HL-60 (cell line): ENCODE results near the gene MYOM1.

Experiments used
- DNase-seq, 2 experiments: peaks; one replicate each; pipeline ENCODE4 v3.0.0-alpha.2; 2010 to 2020; ENCODE audit warnings: low read depth in 1 of 2, low spot score in 1 of 2
- H3K27ac ChIP-seq: fragments of 250-450 bp; sonication (Bioruptor Pico); replicated peaks from 2 replicates; pipeline ENCODE4 v1.5.1; 2020; ENCODE audit warnings: mild to moderate bottlenecking, moderate library complexity
- H3K27me3 ChIP-seq: fragments of 250-450 bp; sonication (Bioruptor Pico); 2 replicates; pipeline ENCODE4 v1.5.1; 2021; ENCODE audit warnings: mild to moderate bottlenecking, moderate library complexity; ENCODE audit not compliant: insufficient read depth, poor library complexity, severe bottlenecking
- H3K4me3 ChIP-seq: replicated peaks from 2 replicates; pipeline ENCODE4 v1.5.1; 2011; ENCODE audit warnings: mild to moderate bottlenecking, control low read depth, low read length; ENCODE audit not compliant: insufficient read depth
- GABPA ChIP-seq: IDR thresholded peaks from 2 replicates; pipeline ENCODE4 v1.6.1; 2012; ENCODE audit warnings: low read depth
- POLR2AphosphoS5 ChIP-seq: IDR thresholded peaks from 2 replicates; pipeline ENCODE4 v1.6.1; 2012; ENCODE audit warnings: low read depth
- REST ChIP-seq: IDR thresholded peaks from 2 replicates; pipeline ENCODE4 v1.6.1; 2012; ENCODE audit warnings: low read depth; ENCODE audit not compliant: insufficient replicate concordance
- SPI1 ChIP-seq: IDR thresholded peaks from 2 replicates; pipeline ENCODE4 v1.6.1; 2012; ENCODE audit warnings: low read depth, mild to moderate bottlenecking, borderline replicate concordance
- TF ChIP-seq, protein P1 (sequence below): IDR thresholded peaks from one replicate; pipeline ENCODE4 v1.5.1; 2011; ENCODE audit warnings: low read length, control low read depth, inconsistent platforms; ENCODE audit not compliant: insufficient read depth

Gene MYOM1

DNA sequence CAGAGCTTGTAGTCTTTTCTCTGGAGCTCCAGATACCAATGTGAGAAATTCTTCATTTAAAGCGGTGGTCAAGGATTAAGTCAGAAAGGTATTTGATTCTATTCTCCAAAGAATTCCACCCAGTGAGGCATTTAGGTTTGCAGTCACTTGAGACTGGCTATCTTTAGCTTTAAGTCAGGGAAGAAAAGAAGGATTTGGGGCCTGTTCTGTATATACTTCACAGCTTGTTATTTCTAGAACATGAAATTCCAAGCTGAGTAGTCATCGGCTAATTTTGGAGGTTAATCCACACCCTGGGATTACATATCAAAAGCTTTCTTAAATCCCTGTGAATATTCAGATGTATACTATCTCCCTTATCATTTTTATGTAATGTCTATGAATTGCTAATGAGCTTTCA, 39.4 kb downstream of the MYOM1 start:
- TF ChIP-seq, protein P1, sequence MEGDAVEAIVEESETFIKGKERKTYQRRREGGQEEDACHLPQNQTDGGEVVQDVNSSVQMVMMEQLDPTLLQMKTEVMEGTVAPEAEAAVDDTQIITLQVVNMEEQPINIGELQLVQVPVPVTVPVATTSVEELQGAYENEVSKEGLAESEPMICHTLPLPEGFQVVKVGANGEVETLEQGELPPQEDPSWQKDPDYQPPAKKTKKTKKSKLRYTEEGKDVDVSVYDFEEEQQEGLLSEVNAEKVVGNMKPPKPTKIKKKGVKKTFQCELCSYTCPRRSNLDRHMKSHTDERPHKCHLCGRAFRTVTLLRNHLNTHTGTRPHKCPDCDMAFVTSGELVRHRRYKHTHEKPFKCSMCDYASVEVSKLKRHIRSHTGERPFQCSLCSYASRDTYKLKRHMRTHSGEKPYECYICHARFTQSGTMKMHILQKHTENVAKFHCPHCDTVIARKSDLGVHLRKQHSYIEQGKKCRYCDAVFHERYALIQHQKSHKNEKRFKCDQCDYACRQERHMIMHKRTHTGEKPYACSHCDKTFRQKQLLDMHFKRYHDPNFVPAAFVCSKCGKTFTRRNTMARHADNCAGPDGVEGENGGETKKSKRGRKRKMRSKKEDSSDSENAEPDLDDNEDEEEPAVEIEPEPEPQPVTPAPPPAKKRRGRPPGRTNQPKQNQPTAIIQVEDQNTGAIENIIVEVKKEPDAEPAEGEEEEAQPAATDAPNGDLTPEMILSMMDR = no peak
- TF ChIP-seq GABPA (no peak), REST (no peak)
- H3K27ac ChIP-seq = peak overlapping the region; percentile 80
- no peak for DNase-seq

DNA sequence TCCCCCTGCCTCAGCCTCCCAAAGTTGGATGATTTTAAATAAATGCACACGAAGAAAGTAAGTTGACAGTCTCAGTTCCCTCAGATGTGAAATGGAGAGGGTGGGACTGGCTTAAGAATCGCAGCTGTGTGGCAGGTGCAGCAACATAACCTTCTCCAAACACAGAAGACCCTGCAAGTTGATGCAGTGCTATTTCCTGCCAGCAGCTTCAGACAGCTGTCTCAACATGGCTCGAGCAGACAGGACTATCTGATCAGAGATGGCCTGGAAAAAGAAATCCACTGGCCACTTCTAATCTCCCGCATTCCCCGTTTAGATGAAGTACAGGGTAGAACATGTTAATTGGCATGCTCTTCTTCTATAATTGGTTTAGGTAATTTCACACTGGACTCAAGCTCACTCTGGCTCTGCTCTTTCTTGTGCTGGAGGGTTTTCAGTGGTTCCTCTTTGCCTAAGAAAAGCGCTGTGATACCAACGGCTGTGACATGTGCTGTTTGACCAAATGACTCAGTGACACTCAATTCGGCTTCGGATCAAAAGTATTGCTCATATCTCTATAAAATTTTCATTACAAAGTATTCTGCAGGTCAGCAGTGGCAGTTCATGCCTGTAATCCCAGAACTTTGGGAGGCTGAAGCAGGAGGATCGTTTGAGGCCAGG, 40.2 kb downstream of the MYOM1 start:
- H3K4me3 ChIP-seq = no peak overlapping the region
- no peak; the same call in 1 of the 2 replicates for TF ChIP-seq SPI1
- TF ChIP-seq, protein P1 = no peak
- no peak for TF ChIP-seq REST
- TF ChIP-seq GABPA = no peak
- peak; percentile 47 for TF ChIP-seq POLR2AphosphoS5
- H3K27me3 ChIP-seq = no peaks in the 10 kb centered on the region
- peak in 1 of 2 experiments; percentile 76 for DNase-seq
- H3K27ac ChIP-seq = peak overlapping the region; percentile 80

More for the DNA sequence above, 39.4 kb downstream of the MYOM1 start:
- no peaks in the 10 kb centered on the region for H3K27me3 ChIP-seq
- H3K4me3 ChIP-seq = no peak overlapping the region

- H3K27ac ChIP-seq = peak overlapping the region; percentile 80
- DNase-seq = peak; percentile 99 to 100
- H3K4me3 ChIP-seq = no peak overlapping the region
- TF ChIP-seq SPI1 (peak; percentile 100), POLR2AphosphoS5 (peak; percentile 89), GABPA (no peak), REST (peak; percentile 55)
- TF ChIP-seq, protein P1 = no peak
- H3K27me3 ChIP-seq = no peaks in the 10 kb centered on the region
Observed at GRCh38 chr18:3177902-3178687, 41.7 kb downstream of the MYOM1 start.
